HepG2 (cell line): ENCODE data around the gene ADSS1. TPM values are rescaled to one million over a fixed set of nuclear protein-coding genes. Genes with fewer than 3 reads are reported as not detected.

Experiments used
- EEA1 ChIP-seq: sonication (generic); formaldehyde crosslinking; IDR thresholded peaks from 2 replicates; pipeline ENCODE4 v1.5.1; 2020; ENCODE audit warnings: mild to moderate bottlenecking, missing genetic modification reagents, borderline replicate concordance
- GMEB2 ChIP-seq: IDR thresholded peaks from 2 replicates; pipeline ENCODE4 v1.6.1; 2016; ENCODE audit warnings: missing biosample characterization, missing genetic modification reagents, low read depth
- HINFP ChIP-seq: sonication (generic); formaldehyde crosslinking; IDR thresholded peaks from 2 replicates; pipeline ENCODE4 v1.4.0; 2020; ENCODE audit warnings: low read depth, mild to moderate bottlenecking, missing genetic modification reagents
- HNF1A ChIP-seq, 2 experiments: sonication (generic) in 1 of 2; formaldehyde crosslinking in 1 of 2; IDR thresholded peaks; 2 replicates each; pipeline versions ENCODE4 v1.4.0 to v1.6.1; 2016 to 2020; ENCODE audit warnings: borderline replicate concordance in 1 of 2, low read depth in 1 of 2, mild to moderate bottlenecking in 1 of 2, missing genetic modification reagents in 1 of 2
- IRF1 ChIP-seq: sonication (generic); formaldehyde crosslinking; IDR thresholded peaks from 2 replicates; pipeline ENCODE4 v1.4.0; 2020; ENCODE audit warnings: low read depth, mild to moderate bottlenecking, missing genetic modification reagents
- MTERF4 ChIP-seq: sonication (generic); formaldehyde crosslinking; IDR thresholded peaks from 2 replicates; pipeline ENCODE4 v1.8.0; 2023; ENCODE audit warnings: mild to moderate bottlenecking, missing genetic modification reagents
- NR2C2 ChIP-seq: sonication (generic); formaldehyde crosslinking; IDR thresholded peaks from 2 replicates; pipeline ENCODE4 v1.4.0; 2020; ENCODE audit warnings: missing genetic modification reagents, mild to moderate bottlenecking, moderate library complexity, borderline replicate concordance
- PLSCR1 ChIP-seq: sonication (generic); formaldehyde crosslinking; IDR thresholded peaks from 2 replicates; pipeline ENCODE4 v1.5.0; 2020; ENCODE audit warnings: missing genetic modification reagents, mild to moderate bottlenecking, borderline replicate concordance
- SP5 ChIP-seq: IDR thresholded peaks from 2 replicates; pipeline ENCODE4 v1.6.1; 2016; ENCODE audit warnings: low read depth, borderline replicate concordance
- SRSF4 ChIP-seq: fragments of 200-400 bp; formaldehyde crosslinking; IDR thresholded peaks from one replicate; pipeline ENCODE4 v1.6.1; 2018; ENCODE audit warnings: mild to moderate bottlenecking, low read depth, low read length, moderate library complexity; ENCODE audit not compliant: poor library complexity, severe bottlenecking
- SUZ12 ChIP-seq: fragments of 150-350 bp; IDR thresholded peaks from 2 replicates; pipeline ENCODE4 v1.6.1; 2014; ENCODE audit warnings: low read depth, low read length
- TEF ChIP-seq: sonication (generic); formaldehyde crosslinking; IDR thresholded peaks from 2 replicates; pipeline ENCODE4 v1.5.0; 2020; ENCODE audit warnings: missing genetic modification reagents
- THAP11 ChIP-seq: IDR thresholded peaks from 2 replicates; pipeline ENCODE4 v1.6.1; 2016; ENCODE audit warnings: missing biosample characterization, missing genetic modification reagents
- ZNF10 ChIP-seq: sonication (generic); formaldehyde crosslinking; IDR thresholded peaks from 2 replicates; pipeline ENCODE4 v1.4.0; 2020; ENCODE audit warnings: mild to moderate bottlenecking, low read depth, missing genetic modification reagents, borderline replicate concordance
- ZNF17 ChIP-seq: sonication (generic); formaldehyde crosslinking; IDR thresholded peaks from 2 replicates; pipeline ENCODE4 v1.5.0; 2020; ENCODE audit warnings: mild to moderate bottlenecking, missing genetic modification reagents
- ZNF790 ChIP-seq: sonication (generic); formaldehyde crosslinking; IDR thresholded peaks from 2 replicates; pipeline ENCODE4 v1.8.0; 2022; ENCODE audit warnings: missing genetic modification reagents, mild to moderate bottlenecking, borderline replicate concordance
- polyA plus RNA-seq, 8 experiments: library from polyadenylated mRNA; depleted of rRNA in 3 of 8; stranded (reverse) in 7 of 8; unstranded in 1 of 8; fragments of >200 nt; fragmentation: Illumina TruSeq in 4 of 8; extraction: Trizol in 4 of 8; gene quantifications; 2 replicates each; pipeline versions ENCODE4 v1.2.1 to v1.2.3, GENCODE V29; 2011 to 2016; ENCODE audit warnings: low read depth in 4 of 8, missing spikeins in 1 of 8, mixed read lengths in 1 of 8; ENCODE audit not compliant: insufficient read depth in 1 of 8
- total RNA-seq, 5 experiments: library from RNA; depleted of rRNA; stranded (reverse); fragments of >200 nt; fragmentation: Illumina TruSeq; extraction: Trizol; gene quantifications; 2 replicates each; pipeline ENCODE4 v1.2.3, GENCODE V29; 2016; ENCODE audit warnings: low read depth in 1 of 5

The ADSS1 gene
- total and polyA plus RNA-seq, 2 of the 13 experiments (the other 11 are each of a cell fraction or from before 2014, with no cell fraction given): 1.0 to 36.7 TPM

GRCh38 chr14:104723651-104724406, at the start of gene ADSS1 (continued):
- TF ChIP-seq HNF1A (IDR thresholded peaks at IDR 0.05; ENCODE audit: low read depth) (no peak), HNF1A (CRISPR knock-in tag; IDR thresholded peaks at IDR 0.05; ENCODE audit: borderline replicate concordance) (0 out of 2 replicates have a peak, but pooled peaks have one; percentile 16), ZNF790 (CRISPR knock-in tag) (no peak; the same call in 1 of the 2 replicates), PLSCR1 (CRISPR knock-in tag) (no peak), HINFP (CRISPR knock-in tag) (0 out of 2 replicates have a peak, but pooled peaks have one; percentile 8), THAP11 (CRISPR knock-in tag) (no peak), ZNF17 (CRISPR knock-in tag) (no peak), SP5 (CRISPR knock-in tag) (peak; percentile 47), SUZ12 (no peak), ZNF10 (no peak), SRSF4 (no peak), MTERF4 (CRISPR knock-in tag) (no peak), EEA1 (CRISPR knock-in tag) (no peak), NR2C2 (no peak), TEF (no peak), GMEB2 (CRISPR knock-in tag) (no peak), IRF1 (CRISPR knock-in tag) (no peak)
